RCC 7860 (cell line): Measurements from ENCODE around the gene ZSCAN31.
"Not testable (repeated sequence)": the region's sequence is repeated elsewhere in the genome, so short reads cannot be mapped to it uniquely, and the experiment has no call there.

Source experiments
- DNase-seq: peaks from one replicate; pipeline ENCODE4 v3.0.0-alpha.2; 2015; ENCODE audit warnings: low spot score
- FAIRE-seq: peaks from 2 replicates; lab custom pipeline; 2012; peaks lifted over from hg19 to GRCh38; lab: Jason Lieb, UNC

Gene ZSCAN31

GRCh38 chr6:28323813-28324424 is 12.0 kb downstream of the ZSCAN31 start:
- FAIRE-seq = no peak

GRCh38 chr6:28322661-28323060 is 13.3 kb downstream of the ZSCAN31 start:
- FAIRE-seq (no peak), DNase-seq (no peak)

More at GRCh38 chr6:28323813-28324424, 12.0 kb downstream of the ZSCAN31 start:
- DNase-seq = no peak

- not testable (repeated sequence) for FAIRE-seq, DNase-seq
Measured at GRCh38 chr6:28317866-28318265, 18.1 kb downstream of the ZSCAN31 start.

DNA sequence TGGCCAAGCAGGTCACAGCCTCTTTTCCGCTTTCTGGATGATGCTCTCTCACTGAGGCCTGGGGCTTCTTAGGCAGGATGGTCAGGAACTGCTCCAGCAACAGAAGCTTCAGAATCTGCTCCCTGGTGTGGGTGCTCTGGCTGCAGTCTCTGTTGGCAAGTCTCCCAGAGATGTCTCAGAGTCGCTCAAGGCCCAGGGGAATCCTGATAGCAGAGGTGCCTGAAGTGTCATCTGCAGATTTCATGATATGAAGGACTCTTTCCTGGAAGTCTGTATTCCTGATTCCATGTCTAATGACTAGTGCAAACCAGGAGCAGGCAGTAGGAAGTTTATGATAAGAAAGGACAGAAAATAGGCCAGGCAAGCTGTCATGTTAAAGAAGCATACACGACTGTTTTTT is 20.3 kb downstream of the ZSCAN31 start:
- FAIRE-seq = no peak
- no peak for DNase-seq

- FAIRE-seq = no peak
- no peak for DNase-seq
Measured at GRCh38 chr6:28312939-28313338, 23.0 kb downstream of the ZSCAN31 start.

GRCh38 chr6:28311139-28311823 is 24.7 kb downstream of the ZSCAN31 start:
- FAIRE-seq (no peak), DNase-seq (no peak)

- not testable (repeated sequence) for DNase-seq, FAIRE-seq
Measured at GRCh38 chr6:28306363-28306762, 29.6 kb downstream of the ZSCAN31 start.

DNA sequence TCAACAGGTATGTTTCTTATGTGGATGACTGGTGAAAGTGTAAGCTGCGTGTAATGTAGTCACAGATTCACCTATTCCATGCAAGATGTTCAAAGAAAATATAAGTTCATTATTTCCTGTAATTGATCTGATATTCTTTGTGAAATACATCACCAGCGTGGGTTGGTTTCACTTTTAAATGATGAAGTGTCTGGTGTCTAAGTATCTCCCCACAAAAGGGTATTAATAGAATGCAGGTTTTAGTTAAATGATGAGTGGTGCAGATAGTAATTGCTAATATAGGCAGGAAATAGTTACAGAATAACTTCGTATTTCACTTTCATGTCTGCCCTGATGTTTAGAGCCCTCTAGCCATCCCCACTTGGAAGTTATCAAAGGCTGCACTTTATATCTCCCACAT is 32.4 kb downstream of the ZSCAN31 start:
- FAIRE-seq (no peak), DNase-seq (no peak)

- FAIRE-seq (no peak), DNase-seq (no peak)
Measured at GRCh38 chr6:28296520-28297060, 39.4 kb downstream of the ZSCAN31 start.

- FAIRE-seq (no peak), DNase-seq (no peak)
Measured at GRCh38 chr6:28295326-28295725, 40.6 kb downstream of the ZSCAN31 start.

- no peak for FAIRE-seq
Measured at GRCh38 chr6:28291573-28291972, 44.4 kb downstream of the ZSCAN31 start.

GRCh38 chr6:28282926-28283325 is 53.0 kb downstream of the ZSCAN31 start:
- DNase-seq (no peak), FAIRE-seq (no peak)

More at GRCh38 chr6:28291573-28291972, 44.4 kb downstream of the ZSCAN31 start:
- no peak for DNase-seq

DNA sequence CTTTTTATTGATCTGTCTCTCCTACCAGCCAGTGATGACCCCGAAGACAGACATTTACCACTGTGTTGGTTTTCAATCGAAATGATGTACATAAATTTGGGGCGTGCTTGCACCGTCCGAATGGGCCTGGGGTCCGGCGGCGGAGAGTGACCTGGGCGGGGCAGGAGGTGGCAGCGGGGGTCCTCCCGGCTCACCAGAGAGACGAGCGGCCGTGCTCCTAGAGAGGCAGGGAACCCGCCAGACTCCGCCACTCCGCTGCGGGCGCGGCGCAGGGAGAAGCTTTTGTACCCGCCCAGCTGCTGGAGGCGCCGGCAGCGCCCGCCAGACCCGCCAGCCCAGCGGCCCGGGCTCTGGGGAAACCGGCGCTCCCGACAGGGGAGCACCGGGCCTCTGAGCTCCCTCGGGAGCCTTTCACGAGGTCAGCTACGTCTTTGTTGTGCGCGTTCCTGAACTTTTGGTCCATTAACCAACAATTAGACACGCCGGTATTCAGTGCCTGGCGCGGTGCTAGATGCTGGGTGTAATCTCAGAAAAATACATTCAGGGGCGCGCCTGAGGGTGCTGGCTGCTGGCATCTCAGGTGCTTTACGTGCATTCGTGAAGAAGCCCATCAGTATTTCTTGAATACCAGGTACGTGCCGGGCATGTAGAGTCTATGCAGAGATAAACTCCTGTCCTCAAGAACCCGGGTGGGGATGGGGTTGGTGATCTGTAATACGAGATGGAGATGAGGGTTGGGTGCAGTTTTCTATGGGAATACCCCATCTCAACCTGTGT is 54.5 kb downstream of the ZSCAN31 start, which contains the start of gene PGBD1:
Gene PGBD1, plus strand, starts transcription at position 285 of the 777 bp plus-strand sequence. CDS start 2,242 bp downstream, outside the sequence.
- DNase-seq (peak; percentile 33), FAIRE-seq (no peak)

DNA sequence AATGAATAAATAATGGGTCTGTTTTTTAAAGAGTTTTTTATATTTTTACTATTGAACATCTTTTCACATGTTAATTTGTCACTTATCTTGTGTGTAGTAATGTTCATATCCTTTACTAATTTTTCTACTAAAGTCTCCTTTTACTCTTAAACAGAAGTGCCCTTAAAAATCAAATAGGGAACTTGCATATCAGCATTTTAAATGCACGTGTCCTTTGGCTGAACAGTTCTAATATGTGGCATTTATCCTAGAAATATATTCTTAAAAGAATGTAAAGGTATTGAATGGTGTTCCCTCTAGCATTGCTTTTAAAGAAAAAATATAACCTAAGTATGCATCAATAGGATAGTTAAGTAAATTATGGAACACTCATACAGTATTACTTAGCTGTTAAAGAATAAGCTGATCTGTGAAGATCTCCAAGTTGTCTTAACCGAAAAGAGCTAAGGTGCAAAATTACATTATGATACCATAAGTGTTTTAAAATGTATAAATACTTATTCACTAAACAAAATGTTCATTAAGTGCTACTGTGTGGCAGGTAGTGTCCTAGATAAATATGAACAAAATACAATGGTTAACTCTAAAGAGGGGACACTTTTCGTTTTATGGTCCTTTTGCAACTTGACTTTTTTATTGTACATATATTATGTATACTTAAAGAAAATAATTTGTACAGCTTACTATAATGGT is 55.2 kb downstream of the ZSCAN31 start:
- no peak for FAIRE-seq

DNA sequence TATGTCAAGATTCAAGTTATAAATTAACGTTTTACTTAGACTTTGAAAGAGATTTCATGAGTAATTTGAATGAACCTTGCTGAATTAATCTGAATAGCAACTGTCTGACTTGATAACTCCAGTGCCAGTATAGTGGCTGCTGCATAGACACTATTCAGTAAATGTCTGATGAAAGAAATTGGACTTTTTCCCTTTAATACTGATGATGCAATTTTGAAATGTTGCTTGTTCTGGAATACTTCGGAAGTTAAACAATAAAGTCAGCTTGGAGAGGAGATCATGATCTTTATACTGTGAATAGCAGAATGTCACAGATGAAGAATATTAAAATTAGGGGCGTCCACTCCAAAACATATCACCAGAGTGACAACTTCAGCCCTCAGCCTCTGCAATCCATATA is 58.2 kb downstream of the ZSCAN31 start:
- FAIRE-seq = no peak
- no peak for DNase-seq

More for the DNA sequence above, 55.2 kb downstream of the ZSCAN31 start:
- DNase-seq = no peak

DNA sequence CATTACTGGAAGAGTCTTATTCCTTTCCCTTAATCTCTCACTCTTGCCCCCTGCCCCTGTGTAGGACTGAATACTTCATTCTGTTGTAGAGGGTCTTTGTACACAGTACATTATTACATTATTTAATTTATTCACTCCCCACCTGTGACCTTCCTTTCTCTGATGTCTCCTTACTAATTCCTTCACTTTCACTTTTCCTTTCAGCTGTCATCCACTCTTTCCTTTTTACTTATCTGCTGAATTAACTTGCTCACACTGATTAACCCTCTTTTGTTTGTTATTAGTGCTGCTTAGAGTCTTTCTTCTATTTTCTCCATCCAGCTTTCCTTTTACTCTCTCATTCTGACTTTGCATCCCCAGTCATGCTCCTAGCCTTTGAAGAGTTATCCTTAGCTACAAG is 61.1 kb downstream of the ZSCAN31 start:
- no peak for DNase-seq
- FAIRE-seq = no peak
